ENCODE data around the gene CRYAA.

GRCh38 chr21:43190544-43190943 is 21.7 kb downstream of the CRYAA start:
- no peak for TF ChIP-seq CTCF (IDR thresholded peaks at IDR 0.05; ENCODE audit: extremely low read depth in 1 of 2, insufficient read depth in 1 of 2, low read depth in 1 of 2, low read length in 2 of 2)
- TF ChIP-seq JUN (IDR thresholded peaks at IDR 0.05; ENCODE audit: borderline replicate concordance, insufficient read depth, insufficient read length, low read depth), result no peak
- no peak for TF ChIP-seq GATA2 (IDR thresholded peaks at IDR 0.05; ENCODE audit: insufficient read depth, insufficient read length, low read depth, low read length)
- no peak for TF ChIP-seq POLR2A (IDR thresholded peaks at IDR 0.05; ENCODE audit: low read depth, low read length)
- TF ChIP-seq FOS (IDR thresholded peaks at IDR 0.05; ENCODE audit: borderline replicate concordance, insufficient read depth, low read length), result no peak
- no peak for TF ChIP-seq POLR2AphosphoS5 (IDR thresholded peaks at IDR 0.05; ENCODE audit: insufficient read depth, low read depth, low read length)
- no peak for TF ChIP-seq EZH2 (IDR thresholded peaks at IDR 0.05; ENCODE audit: borderline replicate concordance, low read depth, low read length, severe bottlenecking)

All from endothelial cell of umbilical vein (primary cell).